Activated CD4-positive, alpha-beta T cell treated with anti-CD3 and anti-CD28 coated beads for 24 hours (primary cell): ENCODE results near the gene DYSF.
A peak's percentile ranks its signal among the peaks of the same experiment; 100 is the strongest.

Source experiments
- DNase-seq, 2 donors: peaks; one replicate each; pipeline ENCODE4 v3.0.0-alpha.2; 2020; ENCODE audit warnings: low read depth in 2 of 2

Gene DYSF

DNA sequence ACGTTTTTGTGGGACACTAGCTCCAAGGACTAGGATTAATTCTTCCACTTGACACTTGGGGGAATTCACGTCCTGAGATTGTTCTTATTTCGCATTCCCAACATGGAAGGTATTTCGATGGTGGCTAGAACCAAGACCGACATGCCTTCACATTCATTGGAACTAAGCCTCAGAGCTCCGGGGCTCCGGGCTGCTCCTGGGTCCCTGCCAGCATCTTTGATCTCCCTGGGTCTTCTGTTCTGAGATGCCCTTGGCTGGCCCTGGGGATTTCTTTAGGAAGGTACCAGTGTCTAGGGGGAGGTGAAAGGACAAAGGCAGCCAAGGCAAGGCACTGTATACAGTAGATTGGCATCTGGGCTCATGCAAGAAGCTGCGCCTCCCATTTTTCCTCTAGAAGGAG lies 76.8 kb downstream of the DYSF start:
- no peak for DNase-seq

- DNase-seq: no peak
Measured at GRCh38 chr2:71530641-71531332, 77.4 kb downstream of the DYSF start.

- no peak for DNase-seq
Measured at GRCh38 chr2:71531522-71532047, 78.2 kb downstream of the DYSF start.

DNA sequence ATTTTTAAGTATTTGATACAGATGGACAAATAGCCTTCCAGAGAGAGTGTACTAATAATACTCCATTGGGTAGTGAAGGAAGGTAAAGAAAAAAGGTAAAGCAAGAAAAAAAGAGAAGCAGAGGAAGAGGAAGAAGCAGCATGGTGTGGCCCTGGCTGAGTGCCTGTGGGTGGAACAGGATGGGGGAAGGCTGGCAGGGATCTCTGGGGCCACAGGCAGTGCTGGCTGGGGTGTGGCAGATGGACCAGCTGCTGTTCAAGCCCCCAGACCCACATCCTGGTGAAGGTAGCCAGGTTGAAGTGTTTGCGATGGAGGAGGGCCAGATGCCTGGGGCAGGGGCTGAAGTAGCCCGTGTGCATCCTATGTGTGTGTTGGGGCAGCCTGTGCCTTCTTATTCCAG lies 79.0 kb downstream of the DYSF start:
- DNase-seq: no peak

DNA sequence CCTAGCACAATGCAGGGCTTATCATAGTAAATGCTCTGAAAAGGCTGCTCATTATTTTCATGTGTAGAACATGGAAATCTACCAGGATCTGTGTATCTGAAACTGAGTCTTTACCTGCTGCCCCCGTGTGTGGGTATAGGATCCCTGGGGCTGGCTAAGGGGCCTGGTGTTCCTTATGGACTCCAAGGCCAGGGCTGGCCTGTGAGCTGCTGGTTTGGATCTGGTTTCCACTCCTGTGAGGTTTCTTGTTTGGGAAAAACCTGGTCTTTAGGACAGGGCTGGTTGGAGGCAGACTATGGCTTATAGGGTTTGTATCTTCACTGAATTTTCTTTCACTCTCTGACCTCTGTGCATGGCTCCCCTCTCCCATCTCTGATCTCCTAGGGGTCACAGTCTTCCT lies 80.8 kb downstream of the DYSF start:
- no peak for DNase-seq

GRCh38 chr2:71534826-71535225 lies 81.5 kb downstream of the DYSF start:
- no peak for DNase-seq

DNA sequence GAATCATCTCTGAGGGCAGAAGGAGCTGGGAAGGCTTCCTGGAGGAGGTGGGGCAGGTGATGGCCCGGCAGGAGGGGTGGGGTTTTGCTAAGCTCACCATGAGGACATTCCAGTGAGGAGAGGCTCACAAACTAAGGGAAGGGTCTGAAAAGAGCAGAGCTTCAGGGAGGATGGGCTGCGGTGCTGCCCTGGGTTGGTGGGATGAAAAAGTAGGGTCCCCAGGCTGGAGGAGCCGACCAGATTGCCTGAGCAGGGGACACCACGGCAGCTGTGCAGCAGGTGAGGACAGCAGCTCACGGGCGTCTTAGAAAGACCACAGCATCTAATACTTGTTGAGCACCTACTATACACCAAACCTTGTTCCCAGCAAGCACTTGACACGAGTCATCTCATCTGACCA lies 82.2 kb downstream of the DYSF start:
- no peak for DNase-seq

DNA sequence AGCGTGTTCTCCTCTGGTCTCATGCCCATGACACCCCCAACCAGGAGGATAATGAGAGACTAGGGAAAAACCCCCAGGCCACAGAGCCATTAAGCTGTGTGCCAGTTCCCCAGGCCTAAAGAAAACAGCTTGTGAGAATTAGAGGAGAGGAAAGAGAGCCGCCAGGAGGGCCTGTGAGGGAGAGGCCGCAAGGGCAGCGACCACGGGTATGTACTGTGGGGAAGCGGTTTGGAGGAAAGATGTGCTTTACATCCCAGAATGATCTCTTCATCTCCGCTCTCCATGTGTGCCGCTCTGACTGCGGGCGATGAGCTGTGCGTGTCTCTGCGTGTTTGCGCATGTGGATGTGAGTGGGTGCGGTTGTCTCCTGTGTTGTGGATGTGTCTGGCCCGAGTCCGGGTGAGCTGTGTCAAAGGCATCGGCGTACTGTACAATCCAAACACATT lies 82.9 kb downstream of the DYSF start:
- no peak for DNase-seq

GRCh38 chr2:71538241-71538640 lies 84.9 kb downstream of the DYSF start:
- DNase-seq: no peak

DNA sequence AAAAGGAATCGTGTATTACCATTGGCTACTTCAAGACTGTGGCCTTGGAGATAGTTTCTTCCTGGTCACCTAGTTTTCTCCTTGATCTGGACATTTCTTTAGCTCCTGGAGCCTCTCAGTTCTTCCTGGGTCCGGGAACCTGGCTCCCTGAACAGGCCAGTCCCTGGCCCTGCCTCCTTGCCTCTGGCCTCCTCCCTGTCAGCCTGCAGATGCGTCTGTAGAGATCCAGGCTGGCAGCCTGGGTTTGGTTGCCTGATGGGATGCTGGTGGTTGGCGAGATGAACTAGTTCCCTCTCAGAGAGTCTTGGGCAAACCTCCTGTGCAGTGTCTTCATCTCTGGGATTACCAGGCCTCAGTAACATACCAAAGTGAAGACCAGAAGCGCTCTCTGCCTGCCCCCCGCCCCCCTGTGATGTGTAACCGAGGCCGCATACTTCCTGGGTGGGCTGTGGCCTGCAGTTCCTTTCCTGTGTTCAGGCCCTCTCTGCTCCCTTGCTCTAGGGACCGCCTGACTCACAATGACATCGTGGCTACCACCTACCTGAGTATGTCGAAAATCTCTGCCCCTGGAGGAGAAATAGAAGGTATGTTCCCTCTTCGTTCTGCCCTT lies 85.4 kb downstream of the DYSF start:
- DNase-seq: no peak

- no peak for DNase-seq
Measured at GRCh38 chr2:71540818-71541217, 87.5 kb downstream of the DYSF start.

- no peak for DNase-seq
Measured at GRCh38 chr2:71544919-71545571, 91.7 kb downstream of the DYSF start.

DNA sequence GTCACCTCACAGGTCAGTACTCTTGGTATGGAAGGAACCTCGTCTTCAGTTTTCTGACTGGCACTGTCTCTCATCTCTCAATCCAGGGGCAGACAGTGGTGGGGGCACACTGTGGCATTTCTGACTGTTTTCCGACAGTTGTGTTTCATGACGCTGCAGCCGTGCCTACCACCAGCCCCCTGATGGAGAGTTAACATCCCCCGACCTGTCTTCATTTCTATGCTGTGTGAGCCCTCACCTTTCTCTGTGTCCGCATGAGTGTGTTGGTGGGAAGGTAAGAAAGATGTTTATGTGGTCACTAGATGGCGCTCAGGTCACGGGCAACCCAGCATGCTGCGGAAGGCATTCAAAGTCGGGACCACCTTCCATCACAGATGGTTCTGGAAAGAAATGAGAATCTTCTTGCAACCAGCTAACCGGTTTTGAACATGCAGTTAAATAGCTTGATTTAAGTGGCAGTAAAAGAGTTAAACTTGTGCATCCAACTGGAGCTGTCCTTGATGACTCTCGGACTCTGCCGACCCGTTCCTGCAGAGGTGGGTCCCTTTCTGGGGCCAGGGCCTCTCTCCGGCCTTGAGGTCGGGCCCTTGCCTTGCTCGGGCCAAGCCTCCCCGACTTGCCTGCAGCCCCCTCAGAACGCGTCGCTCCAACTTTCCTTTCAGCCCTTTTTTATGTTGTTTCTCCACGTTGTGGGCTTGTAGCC lies 92.4 kb downstream of the DYSF start:
- DNase-seq: peak; percentile 8 to 13

DNA sequence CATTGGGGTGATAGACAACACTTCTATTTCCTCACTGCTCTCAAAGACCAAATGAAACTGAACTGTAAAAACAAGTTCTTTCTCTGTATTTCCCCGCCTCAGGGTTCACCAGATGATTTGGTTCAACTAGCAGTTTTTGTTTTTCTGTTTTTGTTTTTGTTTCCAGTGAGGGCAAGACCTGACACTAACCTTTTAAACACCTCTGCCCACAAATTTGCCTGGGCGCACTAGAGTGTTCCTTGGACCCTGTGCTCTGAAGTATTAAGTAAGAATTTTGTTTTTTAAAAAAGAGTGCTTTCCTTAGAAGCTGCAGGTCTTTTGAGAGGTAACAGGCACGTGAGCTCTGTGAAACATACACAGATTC lies 92.9 kb downstream of the DYSF start:
- no peak for DNase-seq

GRCh38 chr2:71546777-71547281 lies 93.5 kb downstream of the DYSF start:
- no peak for DNase-seq

DNA sequence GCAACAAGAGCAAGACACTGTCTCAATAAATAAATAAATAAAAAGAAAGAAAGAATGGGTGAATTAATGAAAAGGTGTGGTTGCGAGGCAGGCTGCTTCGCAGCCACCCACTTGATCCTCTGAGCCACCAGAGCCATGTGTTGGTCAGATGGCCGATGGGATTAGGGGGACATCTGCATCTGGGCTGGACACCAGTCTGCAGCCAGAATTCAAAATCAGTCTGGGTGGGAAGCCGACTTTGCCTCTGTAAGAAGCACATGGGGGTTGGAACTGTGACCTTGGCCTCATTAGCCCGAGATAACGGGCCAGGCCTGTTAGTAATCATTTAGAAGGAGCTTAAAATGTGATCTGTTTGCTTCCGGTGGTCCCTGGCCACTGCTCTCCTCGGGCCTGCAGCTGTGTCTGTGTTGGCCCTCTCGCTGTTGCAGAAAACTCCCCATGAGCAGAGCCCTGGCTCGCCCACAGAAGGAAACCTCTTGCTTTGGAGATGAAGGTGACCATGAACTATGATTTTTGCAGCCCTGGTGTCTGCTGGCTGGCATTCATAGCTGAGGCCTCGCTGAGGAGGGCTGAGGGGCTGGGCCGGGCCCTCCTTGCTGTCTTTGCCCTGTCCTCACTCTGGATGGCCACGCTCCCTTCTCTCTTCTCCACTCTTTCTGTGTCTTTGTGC lies 94.4 kb downstream of the DYSF start:
- no peak for DNase-seq

GRCh38 chr2:71548646-71549425 lies 95.5 kb downstream of the DYSF start:
- peak; percentile 50 to 61 for DNase-seq

DNA sequence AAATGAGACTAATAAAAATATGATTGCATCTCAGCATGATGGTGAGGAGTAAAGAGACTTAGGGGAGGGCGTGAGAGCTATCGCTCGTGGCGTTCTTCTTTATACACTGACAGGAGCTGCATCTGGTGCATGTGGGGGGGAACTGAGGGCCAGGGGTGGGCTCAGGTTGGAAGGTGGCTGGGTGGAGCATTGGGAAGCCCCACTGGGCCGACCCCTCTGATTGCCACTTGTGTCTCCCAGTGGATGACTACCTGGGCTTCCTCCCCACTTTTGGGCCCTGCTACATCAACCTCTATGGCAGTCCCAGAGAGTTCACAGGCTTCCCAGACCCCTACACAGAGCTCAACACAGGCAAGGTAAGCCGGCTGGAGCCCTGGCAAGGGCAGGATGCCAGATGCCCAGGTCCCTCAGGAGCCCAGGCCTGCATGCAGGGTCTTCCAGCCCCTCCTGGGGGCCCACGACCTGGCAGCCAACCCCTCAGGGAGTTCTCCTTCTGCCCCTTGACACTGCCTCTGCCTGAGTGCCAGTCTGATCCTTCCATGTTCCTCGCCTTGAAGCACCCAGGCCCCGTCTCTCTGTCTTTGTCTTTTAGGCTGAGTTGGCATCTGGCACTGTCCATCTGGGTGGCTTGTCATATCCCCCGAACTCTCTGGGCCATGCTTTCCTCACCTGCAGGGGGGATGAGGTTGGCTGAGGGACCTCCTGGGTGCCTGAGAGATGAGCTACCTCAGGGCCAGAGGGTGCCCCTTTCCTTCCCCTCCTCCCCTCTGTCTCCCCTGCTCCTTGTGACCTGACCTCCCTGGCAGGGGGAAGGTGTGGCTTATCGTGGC lies 97.7 kb downstream of the DYSF start:
- DNase-seq: no peak

DNA sequence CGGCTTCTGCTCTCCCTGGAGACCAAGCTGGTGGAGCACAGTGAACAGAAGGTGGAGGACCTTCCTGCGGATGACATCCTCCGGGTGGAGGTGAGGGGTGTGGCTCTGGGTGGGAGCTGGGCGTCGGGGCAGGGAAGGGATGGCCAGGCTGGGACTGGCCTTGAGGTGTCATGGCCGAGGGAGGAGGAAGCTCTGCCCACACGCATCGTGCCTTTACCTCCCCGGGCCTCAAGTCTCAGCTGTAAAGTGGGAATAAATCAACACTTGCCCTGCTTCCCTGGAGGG lies 98.2 kb downstream of the DYSF start:
- DNase-seq: no peak

DNA sequence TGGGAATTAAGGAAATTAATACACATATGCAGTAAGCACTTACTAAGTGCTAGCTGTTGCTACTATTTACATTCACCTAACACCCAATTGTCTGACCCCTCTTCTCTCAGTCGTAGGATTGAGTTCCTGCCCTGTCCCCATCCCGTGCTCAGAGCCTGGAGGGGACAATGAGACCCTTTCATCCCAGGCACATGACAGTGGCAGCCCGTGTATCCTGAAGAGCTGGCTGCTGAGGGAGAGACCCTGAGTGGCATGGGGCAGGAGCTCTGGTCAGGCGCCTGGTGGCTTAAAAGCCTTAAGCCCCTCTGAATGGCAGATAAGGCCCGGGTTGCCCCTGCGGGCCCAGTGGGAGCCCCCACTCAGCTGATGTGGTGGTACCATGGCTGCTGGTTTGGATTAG lies 99.0 kb downstream of the DYSF start:
- DNase-seq: no peak
